ENCODE measurements around the gene BOLA1.
"Not testable (repeated sequence)": the region's sequence is repeated elsewhere in the genome, so short reads cannot be mapped to it uniquely, and the experiment has no call there.

Gene BOLA1

GRCh38 chr1:149931212-149931790 is 31.9 kb downstream of the BOLA1 start:
- peaks cover 82% of the 10 kb centered on the region for H3K4me1 Mint-ChIP-seq (ENCODE audit: low read depth)
- peaks cover 18% of the 10 kb centered on the region for H3K36me3 Mint-ChIP-seq (ENCODE audit: low read depth)
- intact Hi-C loops (cut with micrococcal nuclease), result no loop called here
- H3K27me3 Mint-ChIP-seq, result no peaks in the 10 kb centered on the region
- H3K9me3 Mint-ChIP-seq, result no peaks in the 10 kb centered on the region
- peak overlapping the region; percentile 64 for H3K4me3 Mint-ChIP-seq
- H3K27ac Mint-ChIP-seq, result peak overlapping the region; percentile 89

- Mint-ChIP-seq H3K4me1 (ENCODE audit: low read depth) (peaks cover 84% of the 10 kb centered on the region), H3K36me3 (ENCODE audit: low read depth) (peaks cover 6% of the 10 kb centered on the region), H3K4me3 (no peak overlapping the region), H3K27me3 (no peaks in the 10 kb centered on the region), H3K27ac (no peak overlapping the region), H3K9me3 (no peaks in the 10 kb centered on the region)
- intact Hi-C loops (cut with micrococcal nuclease), result no loop called here
Measured at GRCh38 chr1:149932474-149932873, 33.1 kb downstream of the BOLA1 start.

- intact Hi-C loops (cut with micrococcal nuclease), result no loop called here
- Mint-ChIP-seq H3K27ac (no peak overlapping the region), H3K36me3 (ENCODE audit: low read depth) (no peaks in the 10 kb centered on the region), H3K4me3 (no peak overlapping the region), H3K27me3 (no peaks in the 10 kb centered on the region), H3K9me3 (no peaks in the 10 kb centered on the region), H3K4me1 (ENCODE audit: low read depth) (peaks cover 85% of the 10 kb centered on the region)
Measured at GRCh38 chr1:149933208-149933607, 33.8 kb downstream of the BOLA1 start.

- peaks cover 80% of the 10 kb centered on the region for H3K4me1 Mint-ChIP-seq (ENCODE audit: low read depth)
- no peaks in the 10 kb centered on the region for H3K36me3 Mint-ChIP-seq (ENCODE audit: low read depth)
- intact Hi-C loops (cut with micrococcal nuclease), result no loop called here
- H3K9me3 Mint-ChIP-seq, result no peaks in the 10 kb centered on the region
- no peak overlapping the region for H3K27ac Mint-ChIP-seq
- H3K4me3 Mint-ChIP-seq, result no peak overlapping the region
- no peaks in the 10 kb centered on the region for H3K27me3 Mint-ChIP-seq
Measured at GRCh38 chr1:149934356-149934755, 35.0 kb downstream of the BOLA1 start.

GRCh38 chr1:149936170-149936991 is 37.0 kb downstream of the BOLA1 start, which contains the start of gene MTMR11:
Gene MTMR11, minus strand, starts transcription at chr1:149936879. Its CDS starts 232 bp downstream, at chr1:149936647.
- Mint-ChIP-seq H3K4me1 (ENCODE audit: low read depth) (peaks cover 67% of the 10 kb centered on the region), H3K27me3 (no peaks in the 10 kb centered on the region), H3K9me3 (no peaks in the 10 kb centered on the region), H3K27ac (peak within 1 kb of the TSS; percentile 16), H3K4me3 (peak within 1 kb of the TSS; percentile 41), H3K36me3 (ENCODE audit: low read depth) (no peaks in the 10 kb centered on the region)
- intact Hi-C loops (cut with micrococcal nuclease), result no loop called here

GRCh38 chr1:149936992-149937705 is 37.8 kb downstream of the BOLA1 start:
- H3K27me3 Mint-ChIP-seq, result no peaks in the 10 kb centered on the region
- H3K27ac Mint-ChIP-seq, result no peak overlapping the region
- no peak overlapping the region for H3K4me3 Mint-ChIP-seq
- H3K4me1 Mint-ChIP-seq (ENCODE audit: low read depth), result peaks cover 59% of the 10 kb centered on the region
- H3K36me3 Mint-ChIP-seq (ENCODE audit: low read depth), result no peaks in the 10 kb centered on the region
- no peaks in the 10 kb centered on the region for H3K9me3 Mint-ChIP-seq
- intact Hi-C loops (cut with micrococcal nuclease), result no loop called here

- H3K4me1 Mint-ChIP-seq (ENCODE audit: low read depth), result peaks cover 57% of the 10 kb centered on the region
- intact Hi-C loops (cut with micrococcal nuclease), result no loop called here
- H3K9me3 Mint-ChIP-seq, result no peaks in the 10 kb centered on the region
- no peak overlapping the region for H3K27ac Mint-ChIP-seq
- no peak overlapping the region for H3K4me3 Mint-ChIP-seq
- H3K27me3 Mint-ChIP-seq, result peaks cover under 1% of the 10 kb centered on the region
- no peaks in the 10 kb centered on the region for H3K36me3 Mint-ChIP-seq (ENCODE audit: low read depth)
Measured at GRCh38 chr1:149937759-149938158, 38.4 kb downstream of the BOLA1 start.

- H3K4me3 Mint-ChIP-seq; H3K27me3 Mint-ChIP-seq; intact Hi-C loops (cut with micrococcal nuclease); H3K36me3 Mint-ChIP-seq (ENCODE audit: low read depth); H3K9me3 Mint-ChIP-seq: not testable (repeated sequence)
- Mint-ChIP-seq H3K27ac (peak overlapping the region; percentile 67), H3K4me1 (ENCODE audit: low read depth) (peaks cover 57% of the 10 kb centered on the region)
Measured at GRCh38 chr1:149938668-149939003, 39.3 kb downstream of the BOLA1 start.

GRCh38 chr1:149940427-149940826 is 41.1 kb downstream of the BOLA1 start:
- Mint-ChIP-seq H3K27ac (no peak overlapping the region), H3K9me3 (no peaks in the 10 kb centered on the region), H3K4me3 (no peak overlapping the region), H3K36me3 (ENCODE audit: low read depth) (no peaks in the 10 kb centered on the region), H3K27me3 (peaks cover 22% of the 10 kb centered on the region), H3K4me1 (ENCODE audit: low read depth) (peaks cover 40% of the 10 kb centered on the region)
- intact Hi-C loops (cut with micrococcal nuclease), result no loop called here

GRCh38 chr1:149942207-149942606 is 42.8 kb downstream of the BOLA1 start:
- intact Hi-C loops (cut with micrococcal nuclease), result no loop called here
- Mint-ChIP-seq H3K27me3 (peaks cover 26% of the 10 kb centered on the region), H3K36me3 (ENCODE audit: low read depth) (no peaks in the 10 kb centered on the region), H3K27ac (no peak overlapping the region), H3K4me1 (ENCODE audit: low read depth) (peaks cover 23% of the 10 kb centered on the region), H3K4me3 (no peak overlapping the region), H3K9me3 (no peaks in the 10 kb centered on the region)

- peaks cover 16% of the 10 kb centered on the region for H3K4me1 Mint-ChIP-seq (ENCODE audit: low read depth)
- no peaks in the 10 kb centered on the region for H3K9me3 Mint-ChIP-seq
- intact Hi-C loops (cut with micrococcal nuclease), result no loop called here
- no peak overlapping the region for H3K27ac Mint-ChIP-seq
- H3K4me3 Mint-ChIP-seq, result no peak overlapping the region
- peaks cover 29% of the 10 kb centered on the region for H3K27me3 Mint-ChIP-seq
- H3K36me3 Mint-ChIP-seq (ENCODE audit: low read depth), result no peaks in the 10 kb centered on the region
Measured at GRCh38 chr1:149942885-149943284, 43.5 kb downstream of the BOLA1 start.

GRCh38 chr1:149945206-149945605 is 45.8 kb downstream of the BOLA1 start:
- Mint-ChIP-seq H3K4me3 (no peak overlapping the region), H3K27me3 (peaks cover 45% of the 10 kb centered on the region), H3K4me1 (ENCODE audit: low read depth) (no peaks in the 10 kb centered on the region), H3K27ac (no peak overlapping the region), H3K9me3 (no peaks in the 10 kb centered on the region), H3K36me3 (ENCODE audit: low read depth) (no peaks in the 10 kb centered on the region)
- intact Hi-C loops (cut with micrococcal nuclease), result no loop called here

- Mint-ChIP-seq H3K27ac (no peak overlapping the region), H3K27me3 (peaks cover 54% of the 10 kb centered on the region), H3K36me3 (ENCODE audit: low read depth) (no peaks in the 10 kb centered on the region), H3K4me1 (ENCODE audit: low read depth) (no peaks in the 10 kb centered on the region), H3K9me3 (no peaks in the 10 kb centered on the region), H3K4me3 (no peak overlapping the region)
- intact Hi-C loops (cut with micrococcal nuclease), result no loop called here
Measured at GRCh38 chr1:149949911-149950310, 50.5 kb downstream of the BOLA1 start.

Measured in dendritic cell treated with granulocyte-macrophage colony-stimulating factor and Interleukin-4, amounts not matched to agents 40 ng/mL and 50 ng/mL, for 4 days (primary cell).